Uterus (tissue), 4 donors: ENCODE data around the gene SYNCRIP. TPM values are rescaled to one million over a fixed set of nuclear protein-coding genes. Genes with fewer than 3 reads are reported as not detected.

Experiments
- DNase-seq, 2 donors: peaks; one replicate each; pipeline ENCODE4 v3.0.0-alpha.2; 2019 to 2020
- H3K27ac ChIP-seq, 2 donors: fragments of 200-600 bp; sonication (generic); 1 replicate in 1 of 2; 2 replicates in 1 of 2; pipeline ENCODE4 v1.5.1; 2016 to 2018
- H3K27me3 ChIP-seq, 2 donors: fragments of 200-600 bp; sonication (generic); one replicate each; pipeline ENCODE4 v1.5.1; 2018 to 2019; ENCODE audit warnings: control low read depth in 1 of 2
- H3K36me3 ChIP-seq, 2 donors: fragments of 200-600 bp; sonication (generic); one replicate each; pipeline ENCODE4 v1.5.1; 2019; ENCODE audit warnings: control low read depth in 1 of 2
- H3K4me1 ChIP-seq, 2 donors: fragments of 200-600 bp; sonication (generic); one replicate each; pipeline ENCODE4 v1.5.1; 2018 to 2019; ENCODE audit warnings: control low read depth in 1 of 2
- H3K4me3 ChIP-seq, 2 donors: fragments of 200-600 bp; sonication (generic); 1 replicate in 1 of 2; 2 replicates in 1 of 2; pipeline ENCODE4 v1.5.1; 2018 to 2019; ENCODE audit warnings: mild to moderate bottlenecking in 1 of 2
- H3K9me3 ChIP-seq, 2 donors: fragments of 200-600 bp; sonication (generic); one replicate each; pipeline ENCODE4 v1.5.1; 2019; ENCODE audit warnings: control low read depth in 1 of 2
- CTCF ChIP-seq, 4 experiments: fragments of 200-600 bp in 2 of 4; fragments of 450-650 bp in 2 of 4; sonication (generic) in 2 of 4; IDR thresholded peaks; one replicate each; pipeline ENCODE4 v1.5.1; 2016 to 2019; ENCODE audit warnings: antibody characterized with exemption in 4 of 4, mild to moderate bottlenecking in 2 of 4, moderate library complexity in 1 of 4
- POLR2A ChIP-seq, 2 donors: fragments of 450-650 bp; IDR thresholded peaks; one replicate each; pipeline ENCODE4 v1.6.1; 2016; ENCODE audit warnings: antibody characterized with exemption in 2 of 2, mild to moderate bottlenecking in 1 of 2, moderate library complexity in 1 of 2
- intact Hi-C: fragments of 100-400 bp; cut with DNase I; formaldehyde crosslinking; loops from one replicate; pipeline ENCODE4 v1.15.1; 2023; ENCODE audit warnings: low total_unique reads
- total RNA-seq, 4 donors: library from RNA; depleted of rRNA in 3 of 4; stranded (reverse); fragments of >200 nt in 3 of 4; gene quantifications; one replicate each; pipeline versions ENCODE4 v1.1.0 to v1.2.4, GENCODE V29; 2014 to 2023
- donor health status: DM: yes; HTN: yes; CAD: no.

SYNCRIP gene
- total RNA-seq, 4 donors from 2014 or later = 25.1 to 147 (median 106) TPM

- Histone ChIP-seq H3K4me3 (no peak overlapping the region), H3K4me1 (no peaks in the 10 kb centered on the region), H3K27me3 (no peaks in the 10 kb centered on the region), H3K9me3 (peaks cover 0 to 13% of the 10 kb centered on the region in 2 donors), H3K36me3 (no peaks in the 10 kb centered on the region), H3K27ac (no peak overlapping the region)
- intact Hi-C loops = no loop called here
- no peak for DNase-seq
- TF ChIP-seq CTCF (IDR thresholded peaks at IDR 0.05) = no peak
- TF ChIP-seq POLR2A (IDR thresholded peaks at IDR 0.05) = no peak
These were observed 62.4 kb downstream of the SYNCRIP start for GRCh38 chr6:85580118-85580877.

- intact Hi-C loops = no loop called here
- H3K27me3 ChIP-seq = no peaks in the 10 kb centered on the region
- TF ChIP-seq POLR2A (IDR thresholded peaks at IDR 0.05) = no peak
- TF ChIP-seq CTCF (IDR thresholded peaks at IDR 0.05) = no peak
- DNase-seq = no peak
- no peak overlapping the region for H3K4me3 ChIP-seq
- H3K9me3 ChIP-seq = peaks cover 0 to 13% of the 10 kb centered on the region in 2 donors
- no peaks in the 10 kb centered on the region for H3K4me1 ChIP-seq
- H3K36me3 ChIP-seq = no peaks in the 10 kb centered on the region
- H3K27ac ChIP-seq = no peak overlapping the region
These were observed 63.1 kb downstream of the SYNCRIP start for GRCh38 chr6:85579581-85579980.

- Histone ChIP-seq H3K9me3 (peaks cover 0 to 1% of the 10 kb centered on the region in 2 donors), H3K4me1 (no peaks in the 10 kb centered on the region), H3K4me3 (no peak overlapping the region), H3K27me3 (no peaks in the 10 kb centered on the region), H3K36me3 (no peaks in the 10 kb centered on the region), H3K27ac (no peak overlapping the region)
- TF ChIP-seq POLR2A (IDR thresholded peaks at IDR 0.05) (no peak), CTCF (IDR thresholded peaks at IDR 0.05) (no peak)
- intact Hi-C loops = no loop called here
- DNase-seq = no peak
These were observed 66.2 kb downstream of the SYNCRIP start for GRCh38 chr6:85576476-85576875.

- TF ChIP-seq POLR2A (IDR thresholded peaks at IDR 0.05) (no peak), CTCF (IDR thresholded peaks at IDR 0.05) (no peak)
- DNase-seq = no peak
- Histone ChIP-seq H3K27me3 (no peaks in the 10 kb centered on the region), H3K4me3 (no peak overlapping the region), H3K27ac (no peak overlapping the region), H3K4me1 (no peaks in the 10 kb centered on the region), H3K36me3 (no peaks in the 10 kb centered on the region), H3K9me3 (no peaks in the 10 kb centered on the region)
- intact Hi-C loops = no loop called here
These were observed 67.6 kb downstream of the SYNCRIP start for GRCh38 chr6:85574932-85575598.

GRCh38 chr6:85569323-85569722 is 73.4 kb downstream of the SYNCRIP start:
- no peaks in the 10 kb centered on the region for H3K27me3 ChIP-seq
- H3K27ac ChIP-seq = no peak overlapping the region
- H3K4me3 ChIP-seq = no peak overlapping the region
- no peak for DNase-seq
- no peak for TF ChIP-seq CTCF (IDR thresholded peaks at IDR 0.05)
- no peak for TF ChIP-seq POLR2A (IDR thresholded peaks at IDR 0.05)
- no peaks in the 10 kb centered on the region for H3K9me3 ChIP-seq
- intact Hi-C loops = no loop called here
- H3K4me1 ChIP-seq = no peaks in the 10 kb centered on the region
- H3K36me3 ChIP-seq = no peaks in the 10 kb centered on the region
